HG02981 (cell line): ENCODE measurements around the gene ARFGAP1.
"Not testable (repeated sequence)": the region's sequence is repeated elsewhere in the genome, so short reads cannot be mapped to it uniquely, and the experiment has no call there.

ENCODE experiments used
- ATAC-seq: cut with Tn5 transposase; IDR thresholded peaks from one replicate; pipeline ENCODE4 v1.9.1; 2021; ENCODE audit warnings: mild to moderate bottlenecking, moderate library complexity; ENCODE audit not compliant: unreplicated experiment

ARFGAP1 gene

GRCh38 chr20:63330084-63330760, 57.6 kb downstream of the ARFGAP1 start:
- ATAC-seq = no peak

GRCh38 chr20:63330940-63331339, 58.3 kb downstream of the ARFGAP1 start:
- ATAC-seq = no peak

GRCh38 chr20:63331741-63332400, 59.3 kb downstream of the ARFGAP1 start:
- ATAC-seq = no peak

GRCh38 chr20:63332488-63333240, 60.1 kb downstream of the ARFGAP1 start:
- ATAC-seq = no peak

- ATAC-seq = no peak
These were observed 60.7 kb downstream of the ARFGAP1 start for GRCh38 chr20:63333241-63333836.

GRCh38 chr20:63334356-63334755, 61.7 kb downstream of the ARFGAP1 start:
- ATAC-seq = no peak

- ATAC-seq = not testable (repeated sequence)
These were observed 62.4 kb downstream of the ARFGAP1 start for GRCh38 chr20:63335060-63335459.

- ATAC-seq = no peak
These were observed 63.1 kb downstream of the ARFGAP1 start for GRCh38 chr20:63335711-63336110.

GRCh38 chr20:63336232-63336752, 63.7 kb downstream of the ARFGAP1 start:
- ATAC-seq = no peak

GRCh38 chr20:63337786-63338420, 65.3 kb downstream of the ARFGAP1 start:
- no peak for ATAC-seq
